Mucosa of descending colon (tissue), 3 donors: ENCODE results near the gene ENOX1. TPM values are rescaled to one million over a fixed set of nuclear protein-coding genes. Genes with fewer than 3 reads are reported as not detected.

Experiments
- ATAC-seq: fragments of 200-7000 bp; cut with Tn5 transposase; one replicate; pipeline ENCODE4 v1.9.1; 2020; ENCODE audit warnings: mild to moderate bottlenecking, moderate library complexity
- DNase-seq, 3 donors: peaks; one replicate each; pipeline ENCODE4 v3.0.0-alpha.2; 2020
- H3K36me3 ChIP-seq: fragments of 200-600 bp; one replicate; pipeline ENCODE4 v1.8.0; 2021; ENCODE audit warnings: low read depth, mild to moderate bottlenecking
- H3K4me1 ChIP-seq: fragments of 200-600 bp; one replicate; pipeline ENCODE4 v1.8.0; 2021; ENCODE audit warnings: low read depth, mild to moderate bottlenecking
- H3K4me3 ChIP-seq: fragments of 200-600 bp; one replicate; pipeline ENCODE4 v1.8.0; 2021; ENCODE audit warnings: mild to moderate bottlenecking
- H3K9me3 ChIP-seq: fragments of 200-600 bp; one replicate; pipeline ENCODE4 v1.8.0; 2021; ENCODE audit warnings: mild to moderate bottlenecking
- CTCF ChIP-seq: fragments of 200-600 bp; IDR thresholded peaks from one replicate; pipeline ENCODE4 v1.8.0; 2022; ENCODE audit warnings: antibody characterized with exemption, mild to moderate bottlenecking
- intact Hi-C, 2 donors: fragments of 100-400 bp; cut with DNase I in 1 of 2; cut with micrococcal nuclease in 1 of 2; formaldehyde crosslinking; loops; one replicate each; pipeline versions ENCODE4 v1.11.0 to v1.11.1; 2022; cut with DNase I, micrococcal nuclease
- total RNA-seq, 3 donors: library from RNA; stranded (reverse); fragmentation: NEBNext Ultra II Directional in 2 of 3; extraction: Animal tissue kit (Norgen Biotek cat#: 25700) in 2 of 3; gene quantifications; one replicate each; pipeline versions ENCODE4 v1.2.1 to v1.2.4, GENCODE V29; 2021 to 2023
- donor health status: DM: no; HTN: no; CAD: no; lungs with moderate emphysema.
- donor health status: DM: no; HTN: no; CAD: no.
- donor health status: DM: no; HTN: yes; CAD: no.

Gene ENOX1
- total RNA-seq, 3 donors from 2014 or later: 0.35 to 9.8 (median 1.2) TPM

GRCh38 chr13:43472339-43472738 lies 314.4 kb downstream of the ENOX1 start:
- H3K4me1 ChIP-seq: no peaks in the 10 kb centered on the region
- H3K9me3 ChIP-seq: no peaks in the 10 kb centered on the region
- ATAC-seq (no peak), DNase-seq (no peak)
- no peak overlapping the region for H3K4me3 ChIP-seq
- TF ChIP-seq CTCF: no peak
- intact Hi-C loops: no loop called here
- H3K36me3 ChIP-seq: no peaks in the 10 kb centered on the region

- Histone ChIP-seq H3K36me3 (no peaks in the 10 kb centered on the region), H3K4me1 (no peaks in the 10 kb centered on the region), H3K4me3 (no peak overlapping the region), H3K9me3 (no peaks in the 10 kb centered on the region)
- no peak for TF ChIP-seq CTCF
- ATAC-seq: no peak
- DNase-seq: no peak
- intact Hi-C loops: no loop called here
Observed at GRCh38 chr13:43470610-43471009, 316.2 kb downstream of the ENOX1 start.

- DNase-seq: no peak
- intact Hi-C loops: no loop called here
- H3K4me1 ChIP-seq: no peaks in the 10 kb centered on the region
Observed at GRCh38 chr13:43469791-43470190, 317.0 kb downstream of the ENOX1 start.

GRCh38 chr13:43464578-43465264 lies 322.1 kb downstream of the ENOX1 start:
- ATAC-seq: no peak
- intact Hi-C loops: no loop called here
- no peaks in the 10 kb centered on the region for H3K36me3 ChIP-seq
- DNase-seq: no peak
- no peak for TF ChIP-seq CTCF
- no peak overlapping the region for H3K4me3 ChIP-seq
- H3K9me3 ChIP-seq: no peaks in the 10 kb centered on the region
- H3K4me1 ChIP-seq: no peaks in the 10 kb centered on the region

More at GRCh38 chr13:43469791-43470190, 317.0 kb downstream of the ENOX1 start:
- no peak for ATAC-seq
- Histone ChIP-seq H3K36me3 (no peaks in the 10 kb centered on the region), H3K4me3 (no peak overlapping the region), H3K9me3 (no peaks in the 10 kb centered on the region)
- TF ChIP-seq CTCF: no peak

GRCh38 chr13:43448605-43449336 lies 338.0 kb downstream of the ENOX1 start:
- Histone ChIP-seq H3K36me3 (no peaks in the 10 kb centered on the region), H3K4me1 (no peaks in the 10 kb centered on the region), H3K9me3 (no peaks in the 10 kb centered on the region), H3K4me3 (no peak overlapping the region)
- TF ChIP-seq CTCF: no peak
- DNase-seq: no peak
- ATAC-seq: no peak
- intact Hi-C loops: no loop called here
